Muscle layer of colon (tissue), 2 donors: ENCODE results near the gene WNK2.

Experiments
- H3K27ac ChIP-seq: one replicate; pipeline ENCODE4 v1.7.0; 2013; ENCODE audit warnings: low read depth, mild to moderate bottlenecking, low read length, moderate library complexity
- H3K27me3 ChIP-seq, 2 donors: one replicate each; pipeline ENCODE4 v1.7.0; 2013; ENCODE audit warnings: low read length in 2 of 2, mild to moderate bottlenecking in 2 of 2; ENCODE audit not compliant: insufficient read depth in 2 of 2, control insufficient read depth in 1 of 2
- H3K36me3 ChIP-seq: one replicate; pipeline ENCODE4 v1.7.0; 2013; ENCODE audit warnings: mild to moderate bottlenecking, low read length; ENCODE audit not compliant: insufficient read depth
- H3K4me1 ChIP-seq: one replicate; pipeline ENCODE4 v1.7.0; 2013; ENCODE audit warnings: mild to moderate bottlenecking, low read length; ENCODE audit not compliant: insufficient read depth
- H3K4me3 ChIP-seq, 2 donors: one replicate each; pipeline ENCODE4 v1.7.0; 2013; ENCODE audit warnings: low read length in 2 of 2, low read depth in 1 of 2, mild to moderate bottlenecking in 1 of 2, moderate library complexity in 1 of 2
- H3K9ac ChIP-seq: one replicate; pipeline ENCODE4 v1.7.0; 2013; ENCODE audit warnings: low read length
- H3K9me3 ChIP-seq: one replicate; pipeline ENCODE4 v1.7.0; 2013; ENCODE audit warnings: mild to moderate bottlenecking, low read length
- donor health status: abdominal sarcoma.
- donor health status: Adenocarcinoma of cecum.

WNK2 gene

GRCh38 chr9:93262537-93263310, 78.8 kb downstream of the WNK2 start:
- no peak overlapping the region for H3K9ac ChIP-seq
- no peak overlapping the region for H3K4me3 ChIP-seq
- no peaks in the 10 kb centered on the region for H3K27me3 ChIP-seq
- H3K9me3 ChIP-seq: no peaks in the 10 kb centered on the region
- peaks cover 44% of the 10 kb centered on the region for H3K36me3 ChIP-seq
- no peaks in the 10 kb centered on the region for H3K4me1 ChIP-seq
- H3K27ac ChIP-seq: no peak overlapping the region

- Histone ChIP-seq H3K9ac (no peak overlapping the region), H3K36me3 (peaks cover 47% of the 10 kb centered on the region), H3K27ac (no peak overlapping the region), H3K27me3 (no peaks in the 10 kb centered on the region), H3K4me1 (no peaks in the 10 kb centered on the region), H3K4me3 (no peak overlapping the region), H3K9me3 (no peaks in the 10 kb centered on the region)
These were observed 79.6 kb downstream of the WNK2 start for GRCh38 chr9:93263334-93264229.

- H3K4me1 ChIP-seq: no peaks in the 10 kb centered on the region
- peaks cover 56% of the 10 kb centered on the region for H3K36me3 ChIP-seq
- no peaks in the 10 kb centered on the region for H3K27me3 ChIP-seq
- no peak overlapping the region for H3K27ac ChIP-seq
- H3K9me3 ChIP-seq: no peaks in the 10 kb centered on the region
- no peak overlapping the region for H3K4me3 ChIP-seq
- no peak overlapping the region for H3K9ac ChIP-seq
These were observed 80.6 kb downstream of the WNK2 start for GRCh38 chr9:93264338-93265125.

GRCh38 chr9:93265301-93265971, 81.5 kb downstream of the WNK2 start:
- no peaks in the 10 kb centered on the region for H3K4me1 ChIP-seq

GRCh38 chr9:93265972-93266371, 82.0 kb downstream of the WNK2 start:
- no peak overlapping the region for H3K9ac ChIP-seq
- no peaks in the 10 kb centered on the region for H3K27me3 ChIP-seq
- H3K9me3 ChIP-seq: no peaks in the 10 kb centered on the region
- H3K4me1 ChIP-seq: no peaks in the 10 kb centered on the region
- H3K27ac ChIP-seq: no peak overlapping the region
- H3K36me3 ChIP-seq: peaks cover 71% of the 10 kb centered on the region
- H3K4me3 ChIP-seq: no peak overlapping the region

More at GRCh38 chr9:93265301-93265971, 81.5 kb downstream of the WNK2 start:
- no peaks in the 10 kb centered on the region for H3K27me3 ChIP-seq
- H3K36me3 ChIP-seq: peaks cover 65% of the 10 kb centered on the region
- no peaks in the 10 kb centered on the region for H3K9me3 ChIP-seq
- no peak overlapping the region for H3K27ac ChIP-seq
- H3K4me3 ChIP-seq: no peak overlapping the region
- no peak overlapping the region for H3K9ac ChIP-seq

GRCh38 chr9:93266521-93267001, 82.6 kb downstream of the WNK2 start:
- H3K9ac ChIP-seq: no peak overlapping the region
- no peaks in the 10 kb centered on the region for H3K27me3 ChIP-seq
- no peak overlapping the region for H3K4me3 ChIP-seq
- peaks cover 75% of the 10 kb centered on the region for H3K36me3 ChIP-seq
- no peak overlapping the region for H3K27ac ChIP-seq
- no peaks in the 10 kb centered on the region for H3K9me3 ChIP-seq
- no peaks in the 10 kb centered on the region for H3K4me1 ChIP-seq

GRCh38 chr9:93267091-93267541, 83.2 kb downstream of the WNK2 start:
- H3K27ac ChIP-seq: no peak overlapping the region
- H3K36me3 ChIP-seq: peaks cover 72% of the 10 kb centered on the region
- no peaks in the 10 kb centered on the region for H3K9me3 ChIP-seq

GRCh38 chr9:93267681-93268505, 84.0 kb downstream of the WNK2 start:
- H3K27ac ChIP-seq: no peak overlapping the region
- H3K27me3 ChIP-seq: no peaks in the 10 kb centered on the region
- H3K36me3 ChIP-seq: peaks cover 64% of the 10 kb centered on the region
- no peaks in the 10 kb centered on the region for H3K4me1 ChIP-seq
- no peaks in the 10 kb centered on the region for H3K9me3 ChIP-seq
- no peak overlapping the region for H3K4me3 ChIP-seq
- no peak overlapping the region for H3K9ac ChIP-seq

More at GRCh38 chr9:93267091-93267541, 83.2 kb downstream of the WNK2 start:
- no peaks in the 10 kb centered on the region for H3K4me1 ChIP-seq
- H3K27me3 ChIP-seq: no peaks in the 10 kb centered on the region
- no peak overlapping the region for H3K4me3 ChIP-seq
- no peak overlapping the region for H3K9ac ChIP-seq

GRCh38 chr9:93268551-93269314, 84.8 kb downstream of the WNK2 start:
- no peaks in the 10 kb centered on the region for H3K4me1 ChIP-seq
- no peak overlapping the region for H3K27ac ChIP-seq
- H3K27me3 ChIP-seq: no peaks in the 10 kb centered on the region
- no peak overlapping the region for H3K9ac ChIP-seq
- H3K9me3 ChIP-seq: no peaks in the 10 kb centered on the region
- H3K4me3 ChIP-seq: no peak overlapping the region
- H3K36me3 ChIP-seq: peaks cover 59% of the 10 kb centered on the region
